ENCODE data around the gene BSND.

DNA sequence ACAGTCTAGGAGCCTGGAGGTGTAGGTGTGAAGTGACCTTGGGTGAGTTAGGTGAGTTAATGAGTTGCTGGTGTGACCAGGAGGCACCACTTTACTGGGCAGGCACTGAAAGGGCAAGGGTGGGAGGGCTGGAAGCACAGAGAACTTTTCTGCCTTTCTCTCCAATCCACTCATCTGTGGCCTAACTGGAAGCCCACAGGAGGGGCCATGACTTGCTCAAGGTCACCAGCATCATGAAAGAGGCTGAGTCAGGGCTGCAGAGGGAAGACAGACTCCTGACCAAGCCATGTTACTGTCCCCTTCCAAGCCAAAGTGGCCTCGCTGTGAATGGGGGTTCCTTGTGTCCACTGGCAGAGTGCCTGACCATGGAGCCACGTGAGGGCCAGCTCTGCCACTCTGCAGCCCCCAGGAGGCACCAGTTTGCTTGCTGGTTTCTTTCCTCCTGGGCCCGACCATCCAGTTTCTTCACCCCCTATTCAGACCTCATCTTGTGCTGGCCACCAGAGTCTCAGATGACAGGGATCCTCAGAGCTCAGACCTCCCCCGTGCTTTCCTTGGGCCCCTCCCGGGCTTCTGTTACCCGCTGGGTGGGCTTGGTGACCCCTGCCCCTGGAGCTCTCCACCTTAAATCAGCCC is 4.3 kb upstream of the BSND start:
- TF ChIP-seq, protein P1, sequence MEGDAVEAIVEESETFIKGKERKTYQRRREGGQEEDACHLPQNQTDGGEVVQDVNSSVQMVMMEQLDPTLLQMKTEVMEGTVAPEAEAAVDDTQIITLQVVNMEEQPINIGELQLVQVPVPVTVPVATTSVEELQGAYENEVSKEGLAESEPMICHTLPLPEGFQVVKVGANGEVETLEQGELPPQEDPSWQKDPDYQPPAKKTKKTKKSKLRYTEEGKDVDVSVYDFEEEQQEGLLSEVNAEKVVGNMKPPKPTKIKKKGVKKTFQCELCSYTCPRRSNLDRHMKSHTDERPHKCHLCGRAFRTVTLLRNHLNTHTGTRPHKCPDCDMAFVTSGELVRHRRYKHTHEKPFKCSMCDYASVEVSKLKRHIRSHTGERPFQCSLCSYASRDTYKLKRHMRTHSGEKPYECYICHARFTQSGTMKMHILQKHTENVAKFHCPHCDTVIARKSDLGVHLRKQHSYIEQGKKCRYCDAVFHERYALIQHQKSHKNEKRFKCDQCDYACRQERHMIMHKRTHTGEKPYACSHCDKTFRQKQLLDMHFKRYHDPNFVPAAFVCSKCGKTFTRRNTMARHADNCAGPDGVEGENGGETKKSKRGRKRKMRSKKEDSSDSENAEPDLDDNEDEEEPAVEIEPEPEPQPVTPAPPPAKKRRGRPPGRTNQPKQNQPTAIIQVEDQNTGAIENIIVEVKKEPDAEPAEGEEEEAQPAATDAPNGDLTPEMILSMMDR (IDR thresholded peaks at IDR 0.05; ENCODE audit: poor library complexity, severe bottlenecking): no peak
- TF ChIP-seq POLR2AphosphoS5 (IDR thresholded peaks at IDR 0.05): no peak
- TF ChIP-seq EP300 (conservative IDR thresholded peaks at IDR 0.05; ENCODE audit: poor library complexity, severe bottlenecking): no peak
- TF ChIP-seq EZH2 (IDR thresholded peaks at IDR 0.05; ENCODE audit: borderline replicate concordance, insufficient read depth, low read length, poor library complexity, severe bottlenecking): no peak
- TF ChIP-seq, protein P2, sequence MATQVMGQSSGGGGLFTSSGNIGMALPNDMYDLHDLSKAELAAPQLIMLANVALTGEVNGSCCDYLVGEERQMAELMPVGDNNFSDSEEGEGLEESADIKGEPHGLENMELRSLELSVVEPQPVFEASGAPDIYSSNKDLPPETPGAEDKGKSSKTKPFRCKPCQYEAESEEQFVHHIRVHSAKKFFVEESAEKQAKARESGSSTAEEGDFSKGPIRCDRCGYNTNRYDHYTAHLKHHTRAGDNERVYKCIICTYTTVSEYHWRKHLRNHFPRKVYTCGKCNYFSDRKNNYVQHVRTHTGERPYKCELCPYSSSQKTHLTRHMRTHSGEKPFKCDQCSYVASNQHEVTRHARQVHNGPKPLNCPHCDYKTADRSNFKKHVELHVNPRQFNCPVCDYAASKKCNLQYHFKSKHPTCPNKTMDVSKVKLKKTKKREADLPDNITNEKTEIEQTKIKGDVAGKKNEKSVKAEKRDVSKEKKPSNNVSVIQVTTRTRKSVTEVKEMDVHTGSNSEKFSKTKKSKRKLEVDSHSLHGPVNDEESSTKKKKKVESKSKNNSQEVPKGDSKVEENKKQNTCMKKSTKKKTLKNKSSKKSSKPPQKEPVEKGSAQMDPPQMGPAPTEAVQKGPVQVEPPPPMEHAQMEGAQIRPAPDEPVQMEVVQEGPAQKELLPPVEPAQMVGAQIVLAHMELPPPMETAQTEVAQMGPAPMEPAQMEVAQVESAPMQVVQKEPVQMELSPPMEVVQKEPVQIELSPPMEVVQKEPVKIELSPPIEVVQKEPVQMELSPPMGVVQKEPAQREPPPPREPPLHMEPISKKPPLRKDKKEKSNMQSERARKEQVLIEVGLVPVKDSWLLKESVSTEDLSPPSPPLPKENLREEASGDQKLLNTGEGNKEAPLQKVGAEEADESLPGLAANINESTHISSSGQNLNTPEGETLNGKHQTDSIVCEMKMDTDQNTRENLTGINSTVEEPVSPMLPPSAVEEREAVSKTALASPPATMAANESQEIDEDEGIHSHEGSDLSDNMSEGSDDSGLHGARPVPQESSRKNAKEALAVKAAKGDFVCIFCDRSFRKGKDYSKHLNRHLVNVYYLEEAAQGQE (IDR thresholded peaks at IDR 0.05; ENCODE audit: borderline replicate concordance): no peak
- no peak for TF ChIP-seq SMC3 (conservative IDR thresholded peaks at IDR 0.05; ENCODE audit: poor library complexity)
- no peak for TF ChIP-seq RAD21 (conservative IDR thresholded peaks at IDR 0.05)
- TF ChIP-seq TAF1 (IDR thresholded peaks at IDR 0.05; ENCODE audit: low read depth): no peak
- TF ChIP-seq MXI1 (conservative IDR thresholded peaks at IDR 0.05; ENCODE audit: poor library complexity, severe bottlenecking): no peak

All from neural cell (in vitro differentiated cells).